Nephron (organoid): ENCODE measurements around the gene SORCS2.

Experiments
- H3K27ac Mint-ChIP-seq, 3 experiments: 2 replicates each; pipeline ENCODE4 v1.8.0; 2020; ENCODE audit warnings: mixed read lengths in 3 of 3, mild to moderate bottlenecking in 2 of 3, moderate library complexity in 1 of 3
- H3K27me3 Mint-ChIP-seq: 2 replicates; pipeline ENCODE4 v1.8.0; 2021; ENCODE audit warnings: low read depth, mild to moderate bottlenecking, moderate library complexity, mixed read lengths
- H3K36me3 Mint-ChIP-seq: 2 replicates; pipeline ENCODE4 v1.8.0; 2020; ENCODE audit warnings: low read depth, mixed read lengths
- H3K4me1 Mint-ChIP-seq: 2 replicates; pipeline ENCODE4 v1.8.0; 2020; ENCODE audit warnings: mixed read lengths
- H3K4me3 Mint-ChIP-seq, 3 experiments: 2 replicates each; pipeline ENCODE4 v1.8.0; 2020; ENCODE audit warnings: mild to moderate bottlenecking in 3 of 3, mixed read lengths in 3 of 3, moderate library complexity in 2 of 3
- H3K9me3 Mint-ChIP-seq: 2 replicates; pipeline ENCODE4 v1.8.0; 2020; ENCODE audit warnings: mixed read lengths
- CTCF ChIP-seq, 3 experiments: fragments of 200-600 bp; sonication (generic); IDR thresholded peaks; one replicate each; pipeline ENCODE4 v1.5.0; 2021; ENCODE audit warnings: antibody characterized with exemption in 3 of 3; ENCODE audit not compliant: unreplicated experiment in 3 of 3

Gene SORCS2

GRCh38 chr4:7320206-7320797 lies 128.0 kb downstream of the SORCS2 start:
- Mint-ChIP-seq H3K4me1 (peaks cover 26% of the 10 kb centered on the region), H3K36me3 (peaks cover 6% of the 10 kb centered on the region), H3K9me3 (peaks cover 11% of the 10 kb centered on the region), H3K4me3 (no peak overlapping the region), H3K27me3 (peaks cover 3% of the 10 kb centered on the region), H3K27ac (no peak overlapping the region)
- no peak for TF ChIP-seq CTCF (IDR thresholded peaks at IDR 0.05; ENCODE audit: unreplicated experiment in 3 of 3)

- Mint-ChIP-seq H3K27me3 (peaks cover 3% of the 10 kb centered on the region), H3K9me3 (peaks cover 11% of the 10 kb centered on the region), H3K4me1 (peaks cover 40% of the 10 kb centered on the region), H3K27ac (peak overlapping the region; percentile 68 to 83 (median 72)), H3K4me3 (no peak overlapping the region), H3K36me3 (peaks cover 6% of the 10 kb centered on the region)
- TF ChIP-seq CTCF (IDR thresholded peaks at IDR 0.05; ENCODE audit: unreplicated experiment in 3 of 3): no peak
Observed at GRCh38 chr4:7322166-7322991, 130.0 kb downstream of the SORCS2 start.

GRCh38 chr4:7323461-7323871 lies 131.1 kb downstream of the SORCS2 start:
- Mint-ChIP-seq H3K36me3 (peaks cover 5% of the 10 kb centered on the region), H3K4me3 (no peak overlapping the region), H3K4me1 (peaks cover 44% of the 10 kb centered on the region), H3K9me3 (peaks cover 11% of the 10 kb centered on the region), H3K27ac (peak overlapping the region in 1 of 3 experiments; percentile 83), H3K27me3 (peaks cover 3% of the 10 kb centered on the region)
- no peak for TF ChIP-seq CTCF (IDR thresholded peaks at IDR 0.05; ENCODE audit: unreplicated experiment in 3 of 3)

- Mint-ChIP-seq H3K27me3 (peaks cover 3% of the 10 kb centered on the region), H3K4me3 (no peak overlapping the region), H3K36me3 (no peaks in the 10 kb centered on the region), H3K4me1 (peaks cover 44% of the 10 kb centered on the region), H3K9me3 (peaks cover 5% of the 10 kb centered on the region), H3K27ac (no peak overlapping the region)
- TF ChIP-seq CTCF (IDR thresholded peaks at IDR 0.05; ENCODE audit: unreplicated experiment in 3 of 3): no peak
Observed at GRCh38 chr4:7323872-7324650, 131.7 kb downstream of the SORCS2 start.

- H3K36me3 Mint-ChIP-seq: no peaks in the 10 kb centered on the region
- peaks cover 44% of the 10 kb centered on the region for H3K4me1 Mint-ChIP-seq
- no peak for TF ChIP-seq CTCF (IDR thresholded peaks at IDR 0.05; ENCODE audit: unreplicated experiment in 3 of 3)
- peaks cover 3% of the 10 kb centered on the region for H3K27me3 Mint-ChIP-seq
- H3K27ac Mint-ChIP-seq: no peak overlapping the region
- H3K9me3 Mint-ChIP-seq: peaks cover 3% of the 10 kb centered on the region
- H3K4me3 Mint-ChIP-seq: no peak overlapping the region
Observed at GRCh38 chr4:7324651-7325121, 132.3 kb downstream of the SORCS2 start.
